Measurements from ENCODE around the gene TTLL8.

Gene TTLL8

GRCh38 chr22:50011447-50012210 is 46.5 kb downstream of the TTLL8 start:
- H3K36me3 ChIP-seq (ENCODE audit: insufficient read depth, low read length): no peaks in the 10 kb centered on the region
- no peaks in the 10 kb centered on the region for H3K9me3 ChIP-seq (ENCODE audit: insufficient read depth, low read depth, low read length)
- H3K4me1 ChIP-seq (ENCODE audit: insufficient read depth, low read length): no peaks in the 10 kb centered on the region
- H3K4me3 ChIP-seq (ENCODE audit: low read length): peak overlapping the region; percentile 42
- no peak overlapping the region for H3K9ac ChIP-seq (ENCODE audit: low read depth, low read length)
- peaks cover 75% of the 10 kb centered on the region for H3K27me3 ChIP-seq (ENCODE audit: insufficient read depth, low read length)
- no peak overlapping the region for H3K27ac ChIP-seq (ENCODE audit: low read depth, low read length)
- WGBS: 51% methylated on average over 18 of the region's 18 CpGs

- H3K9ac ChIP-seq (ENCODE audit: low read depth, low read length): no peak overlapping the region
- 9% methylated on average over 51 of the region's 61 CpGs for WGBS
Measured at GRCh38 chr22:50010676-50011446, 47.2 kb downstream of the TTLL8 start.

GRCh38 chr22:50009765-50010675 is 48.1 kb downstream of the TTLL8 start:
- no peaks in the 10 kb centered on the region for H3K36me3 ChIP-seq (ENCODE audit: insufficient read depth, low read length)
- no peaks in the 10 kb centered on the region for H3K9me3 ChIP-seq (ENCODE audit: insufficient read depth, low read depth, low read length)
- no peak overlapping the region for H3K9ac ChIP-seq (ENCODE audit: low read depth, low read length)
- 78% methylated on average over 44 of the region's 46 CpGs for WGBS
- no peaks in the 10 kb centered on the region for H3K4me1 ChIP-seq (ENCODE audit: insufficient read depth, low read length)
- no peak overlapping the region; the same call in 1 of the 2 replicates for H3K4me3 ChIP-seq (ENCODE audit: low read length)
- no peak overlapping the region for H3K27ac ChIP-seq (ENCODE audit: low read depth, low read length)
- H3K27me3 ChIP-seq (ENCODE audit: insufficient read depth, low read length): peaks cover 60% of the 10 kb centered on the region

More at GRCh38 chr22:50010676-50011446, 47.2 kb downstream of the TTLL8 start:
- Histone ChIP-seq H3K27me3 (ENCODE audit: insufficient read depth, low read length) (peaks cover 67% of the 10 kb centered on the region), H3K4me3 (ENCODE audit: low read length) (peak overlapping the region; percentile 42), H3K36me3 (ENCODE audit: insufficient read depth, low read length) (no peaks in the 10 kb centered on the region), H3K9me3 (ENCODE audit: insufficient read depth, low read depth, low read length) (no peaks in the 10 kb centered on the region), H3K4me1 (ENCODE audit: insufficient read depth, low read length) (no peaks in the 10 kb centered on the region), H3K27ac (ENCODE audit: low read depth, low read length) (no peak overlapping the region)

- Histone ChIP-seq H3K4me3 (ENCODE audit: low read length) (no peak overlapping the region), H3K36me3 (ENCODE audit: insufficient read depth, low read length) (no peaks in the 10 kb centered on the region), H3K4me1 (ENCODE audit: insufficient read depth, low read length) (no peaks in the 10 kb centered on the region), H3K27ac (ENCODE audit: low read depth, low read length) (no peak overlapping the region), H3K9me3 (ENCODE audit: insufficient read depth, low read depth, low read length) (no peaks in the 10 kb centered on the region), H3K27me3 (ENCODE audit: insufficient read depth, low read length) (peaks cover 52% of the 10 kb centered on the region), H3K9ac (ENCODE audit: low read depth, low read length) (no peak overlapping the region)
- 93% methylated on average over 16 of the region's 16 CpGs for WGBS
Measured at GRCh38 chr22:50009251-50009650, 48.8 kb downstream of the TTLL8 start.

GRCh38 chr22:50008151-50009040 is 49.7 kb downstream of the TTLL8 start:
- Histone ChIP-seq H3K27ac (ENCODE audit: low read depth, low read length) (no peak overlapping the region), H3K9ac (ENCODE audit: low read depth, low read length) (no peak overlapping the region), H3K36me3 (ENCODE audit: insufficient read depth, low read length) (no peaks in the 10 kb centered on the region), H3K27me3 (ENCODE audit: insufficient read depth, low read length) (peaks cover 44% of the 10 kb centered on the region), H3K4me1 (ENCODE audit: insufficient read depth, low read length) (no peaks in the 10 kb centered on the region), H3K9me3 (ENCODE audit: insufficient read depth, low read depth, low read length) (no peaks in the 10 kb centered on the region), H3K4me3 (ENCODE audit: low read length) (no peak overlapping the region)
- 69% methylated on average over 24 of the region's 24 CpGs for WGBS

- no peak overlapping the region for H3K27ac ChIP-seq (ENCODE audit: low read depth, low read length)
- H3K9ac ChIP-seq (ENCODE audit: low read depth, low read length): no peak overlapping the region
- 93% methylated on average over 3 of the region's 3 CpGs for WGBS
- no peaks in the 10 kb centered on the region for H3K36me3 ChIP-seq (ENCODE audit: insufficient read depth, low read length)
- no peak overlapping the region for H3K4me3 ChIP-seq (ENCODE audit: low read length)
- H3K9me3 ChIP-seq (ENCODE audit: insufficient read depth, low read depth, low read length): no peaks in the 10 kb centered on the region
- H3K4me1 ChIP-seq (ENCODE audit: insufficient read depth, low read length): no peaks in the 10 kb centered on the region
- H3K27me3 ChIP-seq (ENCODE audit: insufficient read depth, low read length): peaks cover 31% of the 10 kb centered on the region
Measured at GRCh38 chr22:50007057-50007511, 51.0 kb downstream of the TTLL8 start.

- H3K4me1 ChIP-seq (ENCODE audit: insufficient read depth, low read length): no peaks in the 10 kb centered on the region
- no peak overlapping the region for H3K27ac ChIP-seq (ENCODE audit: low read depth, low read length)
Measured at GRCh38 chr22:50004918-50005317, 53.2 kb downstream of the TTLL8 start.

GRCh38 chr22:50002791-50003190 is 55.3 kb downstream of the TTLL8 start:
- Histone ChIP-seq H3K36me3 (ENCODE audit: insufficient read depth, low read length) (no peaks in the 10 kb centered on the region), H3K9me3 (ENCODE audit: insufficient read depth, low read depth, low read length) (no peaks in the 10 kb centered on the region), H3K9ac (ENCODE audit: low read depth, low read length) (no peak overlapping the region), H3K27ac (ENCODE audit: low read depth, low read length) (no peak overlapping the region), H3K4me1 (ENCODE audit: insufficient read depth, low read length) (no peaks in the 10 kb centered on the region), H3K4me3 (ENCODE audit: low read length) (no peak overlapping the region), H3K27me3 (ENCODE audit: insufficient read depth, low read length) (peaks cover 28% of the 10 kb centered on the region)
- WGBS: 76% methylated on average over 7 of the region's 7 CpGs

More at GRCh38 chr22:50004918-50005317, 53.2 kb downstream of the TTLL8 start:
- no peaks in the 10 kb centered on the region for H3K9me3 ChIP-seq (ENCODE audit: insufficient read depth, low read depth, low read length)
- H3K9ac ChIP-seq (ENCODE audit: low read depth, low read length): no peak overlapping the region
- WGBS: 69% methylated on average over 4 of the region's 4 CpGs
- H3K4me3 ChIP-seq (ENCODE audit: low read length): no peak overlapping the region
- no peaks in the 10 kb centered on the region for H3K36me3 ChIP-seq (ENCODE audit: insufficient read depth, low read length)
- H3K27me3 ChIP-seq (ENCODE audit: insufficient read depth, low read length): peaks cover 30% of the 10 kb centered on the region

- H3K27ac ChIP-seq (ENCODE audit: low read depth, low read length): no peak overlapping the region
- peaks cover 28% of the 10 kb centered on the region for H3K27me3 ChIP-seq (ENCODE audit: insufficient read depth, low read length)
- H3K4me1 ChIP-seq (ENCODE audit: insufficient read depth, low read length): no peaks in the 10 kb centered on the region
- H3K36me3 ChIP-seq (ENCODE audit: insufficient read depth, low read length): no peaks in the 10 kb centered on the region
- WGBS: 84% methylated on average over 16 of the region's 16 CpGs
- H3K9me3 ChIP-seq (ENCODE audit: insufficient read depth, low read depth, low read length): no peaks in the 10 kb centered on the region
- no peak overlapping the region for H3K9ac ChIP-seq (ENCODE audit: low read depth, low read length)
- H3K4me3 ChIP-seq (ENCODE audit: low read length): no peak overlapping the region
Measured at GRCh38 chr22:50001388-50002231, 56.5 kb downstream of the TTLL8 start.
